ENCODE measurements around the gene RSBN1.
"Not testable (repeated sequence)": the region's sequence is repeated elsewhere in the genome, so short reads cannot be mapped to it uniquely, and the experiment has no call there.

RSBN1 gene

GRCh38 chr1:113753333-113753732 is 58.9 kb downstream of the RSBN1 start:
- H3K4me1 ChIP-seq (ENCODE audit: control insufficient read depth, insufficient read depth, low read length); H3K9me3 ChIP-seq (ENCODE audit: control insufficient read depth, insufficient read depth, low read length); H3K36me3 ChIP-seq (ENCODE audit: control insufficient read depth, insufficient read depth, low read length); H3K9ac ChIP-seq (ENCODE audit: low read depth, low read length); H3K27me3 ChIP-seq (ENCODE audit: control insufficient read depth, insufficient read depth, low read length); H3K4me3 ChIP-seq (ENCODE audit: low read depth, low read length): not testable (repeated sequence)

- Histone ChIP-seq H3K9me3 (ENCODE audit: control insufficient read depth, insufficient read depth, low read length) (no peaks in the 10 kb centered on the region), H3K4me1 (ENCODE audit: control insufficient read depth, insufficient read depth, low read length) (no peaks in the 10 kb centered on the region), H3K9ac (ENCODE audit: low read depth, low read length) (no peak overlapping the region), H3K4me3 (ENCODE audit: low read depth, low read length) (no peak overlapping the region), H3K36me3 (ENCODE audit: control insufficient read depth, insufficient read depth, low read length) (peaks cover 3% of the 10 kb centered on the region), H3K27me3 (ENCODE audit: control insufficient read depth, insufficient read depth, low read length) (no peaks in the 10 kb centered on the region)
Observed at GRCh38 chr1:113751516-113751915, 60.8 kb downstream of the RSBN1 start.

- Histone ChIP-seq H3K9me3 (ENCODE audit: control insufficient read depth, insufficient read depth, low read length) (no peaks in the 10 kb centered on the region), H3K9ac (ENCODE audit: low read depth, low read length) (no peak overlapping the region), H3K27me3 (ENCODE audit: control insufficient read depth, insufficient read depth, low read length) (no peaks in the 10 kb centered on the region), H3K36me3 (ENCODE audit: control insufficient read depth, insufficient read depth, low read length) (peaks cover 3% of the 10 kb centered on the region), H3K4me3 (ENCODE audit: low read depth, low read length) (no peak overlapping the region), H3K4me1 (ENCODE audit: control insufficient read depth, insufficient read depth, low read length) (no peaks in the 10 kb centered on the region)
Observed at GRCh38 chr1:113751114-113751513, 61.2 kb downstream of the RSBN1 start.

- H3K9ac ChIP-seq (ENCODE audit: low read depth, low read length) = no peak overlapping the region
- H3K9me3 ChIP-seq (ENCODE audit: control insufficient read depth, insufficient read depth, low read length) = no peaks in the 10 kb centered on the region
- H3K4me1 ChIP-seq (ENCODE audit: control insufficient read depth, insufficient read depth, low read length) = no peaks in the 10 kb centered on the region
- peaks cover 3% of the 10 kb centered on the region for H3K36me3 ChIP-seq (ENCODE audit: control insufficient read depth, insufficient read depth, low read length)
- no peaks in the 10 kb centered on the region for H3K27me3 ChIP-seq (ENCODE audit: control insufficient read depth, insufficient read depth, low read length)
- no peak overlapping the region for H3K4me3 ChIP-seq (ENCODE audit: low read depth, low read length)
Observed at GRCh38 chr1:113749402-113749801, 62.9 kb downstream of the RSBN1 start.

- Histone ChIP-seq H3K4me3 (ENCODE audit: low read depth, low read length) (no peak overlapping the region), H3K9me3 (ENCODE audit: control insufficient read depth, insufficient read depth, low read length) (no peaks in the 10 kb centered on the region), H3K36me3 (ENCODE audit: control insufficient read depth, insufficient read depth, low read length) (no peaks in the 10 kb centered on the region), H3K27me3 (ENCODE audit: control insufficient read depth, insufficient read depth, low read length) (no peaks in the 10 kb centered on the region), H3K4me1 (ENCODE audit: control insufficient read depth, insufficient read depth, low read length) (no peaks in the 10 kb centered on the region), H3K9ac (ENCODE audit: low read depth, low read length) (no peak overlapping the region)
Observed at GRCh38 chr1:113747376-113747775, 64.9 kb downstream of the RSBN1 start.

GRCh38 chr1:113745425-113745824 is 66.9 kb downstream of the RSBN1 start:
- Histone ChIP-seq H3K9me3 (ENCODE audit: control insufficient read depth, insufficient read depth, low read length) (no peaks in the 10 kb centered on the region), H3K27me3 (ENCODE audit: control insufficient read depth, insufficient read depth, low read length) (no peaks in the 10 kb centered on the region), H3K9ac (ENCODE audit: low read depth, low read length) (no peak overlapping the region), H3K36me3 (ENCODE audit: control insufficient read depth, insufficient read depth, low read length) (no peaks in the 10 kb centered on the region), H3K4me3 (ENCODE audit: low read depth, low read length) (no peak overlapping the region), H3K4me1 (ENCODE audit: control insufficient read depth, insufficient read depth, low read length) (no peaks in the 10 kb centered on the region)

GRCh38 chr1:113744114-113744513 is 68.2 kb downstream of the RSBN1 start:
- Histone ChIP-seq H3K4me3 (ENCODE audit: low read depth, low read length) (no peak overlapping the region), H3K36me3 (ENCODE audit: control insufficient read depth, insufficient read depth, low read length) (no peaks in the 10 kb centered on the region), H3K9me3 (ENCODE audit: control insufficient read depth, insufficient read depth, low read length) (no peaks in the 10 kb centered on the region), H3K27me3 (ENCODE audit: control insufficient read depth, insufficient read depth, low read length) (no peaks in the 10 kb centered on the region), H3K4me1 (ENCODE audit: control insufficient read depth, insufficient read depth, low read length) (no peaks in the 10 kb centered on the region), H3K9ac (ENCODE audit: low read depth, low read length) (no peak overlapping the region)

GRCh38 chr1:113742515-113742914 is 69.8 kb downstream of the RSBN1 start:
- Histone ChIP-seq H3K9ac (ENCODE audit: low read depth, low read length) (no peak overlapping the region), H3K4me3 (ENCODE audit: low read depth, low read length) (no peak overlapping the region), H3K4me1 (ENCODE audit: control insufficient read depth, insufficient read depth, low read length) (no peaks in the 10 kb centered on the region), H3K36me3 (ENCODE audit: control insufficient read depth, insufficient read depth, low read length) (no peaks in the 10 kb centered on the region), H3K9me3 (ENCODE audit: control insufficient read depth, insufficient read depth, low read length) (no peaks in the 10 kb centered on the region), H3K27me3 (ENCODE audit: control insufficient read depth, insufficient read depth, low read length) (no peaks in the 10 kb centered on the region)

GRCh38 chr1:113734357-113735055 is 77.8 kb downstream of the RSBN1 start:
- H3K36me3 ChIP-seq (ENCODE audit: control insufficient read depth, insufficient read depth, low read length) = no peaks in the 10 kb centered on the region
- H3K9ac ChIP-seq (ENCODE audit: low read depth, low read length) = no peak overlapping the region
- no peaks in the 10 kb centered on the region for H3K9me3 ChIP-seq (ENCODE audit: control insufficient read depth, insufficient read depth, low read length)
- no peak overlapping the region for H3K4me3 ChIP-seq (ENCODE audit: low read depth, low read length)
- no peaks in the 10 kb centered on the region for H3K27me3 ChIP-seq (ENCODE audit: control insufficient read depth, insufficient read depth, low read length)
- H3K4me1 ChIP-seq (ENCODE audit: control insufficient read depth, insufficient read depth, low read length) = no peaks in the 10 kb centered on the region

- Histone ChIP-seq H3K27me3 (ENCODE audit: control insufficient read depth, insufficient read depth, low read length) (no peaks in the 10 kb centered on the region), H3K4me1 (ENCODE audit: control insufficient read depth, insufficient read depth, low read length) (no peaks in the 10 kb centered on the region), H3K9ac (ENCODE audit: low read depth, low read length) (no peak overlapping the region), H3K4me3 (ENCODE audit: low read depth, low read length) (no peak overlapping the region), H3K9me3 (ENCODE audit: control insufficient read depth, insufficient read depth, low read length) (no peaks in the 10 kb centered on the region), H3K36me3 (ENCODE audit: control insufficient read depth, insufficient read depth, low read length) (no peaks in the 10 kb centered on the region)
Observed at GRCh38 chr1:113732802-113733201, 79.5 kb downstream of the RSBN1 start.

GRCh38 chr1:113721010-113721409 is 91.3 kb downstream of the RSBN1 start:
- H3K4me1 ChIP-seq (ENCODE audit: control insufficient read depth, insufficient read depth, low read length) = no peaks in the 10 kb centered on the region
- H3K36me3 ChIP-seq (ENCODE audit: control insufficient read depth, insufficient read depth, low read length) = peaks cover 8% of the 10 kb centered on the region
- peaks cover 5% of the 10 kb centered on the region for H3K9me3 ChIP-seq (ENCODE audit: control insufficient read depth, insufficient read depth, low read length)
- H3K27me3 ChIP-seq (ENCODE audit: control insufficient read depth, insufficient read depth, low read length) = no peaks in the 10 kb centered on the region
- no peak overlapping the region for H3K4me3 ChIP-seq (ENCODE audit: low read depth, low read length)
- H3K9ac ChIP-seq (ENCODE audit: low read depth, low read length) = no peak overlapping the region

GRCh38 chr1:113718621-113719020 is 93.7 kb downstream of the RSBN1 start:
- not testable (repeated sequence) for H3K9ac ChIP-seq (ENCODE audit: low read depth, low read length); H3K4me3 ChIP-seq (ENCODE audit: low read depth, low read length); H3K36me3 ChIP-seq (ENCODE audit: control insufficient read depth, insufficient read depth, low read length); H3K4me1 ChIP-seq (ENCODE audit: control insufficient read depth, insufficient read depth, low read length); H3K9me3 ChIP-seq (ENCODE audit: control insufficient read depth, insufficient read depth, low read length); H3K27me3 ChIP-seq (ENCODE audit: control insufficient read depth, insufficient read depth, low read length)

Data from iPS-15b (cell line).